PFSK-1 (cell line): Measurements from ENCODE around the gene GINS2.

ENCODE experiments used
- FOXP2 ChIP-seq: optimal IDR thresholded peaks from 2 replicates; pipeline ENCODE3; 2011; ENCODE audit warnings: borderline replicate concordance, control low read depth, inconsistent platforms; ENCODE audit not compliant: insufficient read depth; ENCODE audit errors: extremely low read length, extremely low read depth
- POLR2AphosphoS5 ChIP-seq: IDR thresholded peaks from 2 replicates; pipeline ENCODE4 v1.6.1; 2012; ENCODE audit warnings: low read depth, mild to moderate bottlenecking, control low read depth, low read length, moderate library complexity
- SIN3A ChIP-seq: IDR thresholded peaks from 2 replicates; pipeline ENCODE4 v1.6.1; 2012; ENCODE audit warnings: mild to moderate bottlenecking, low read length, moderate library complexity, borderline replicate concordance; ENCODE audit not compliant: insufficient read depth
- TAF1 ChIP-seq: IDR thresholded peaks from 2 replicates; pipeline ENCODE4 v1.6.1; 2012; ENCODE audit warnings: low read length, control low read depth, borderline replicate concordance; ENCODE audit not compliant: insufficient read depth
- TF ChIP-seq, protein P1 (sequence below), 2 experiments: IDR thresholded peaks; 2 replicates each; pipeline versions ENCODE4 v1.6.1 to v1.8.0; 2011 to 2012; ENCODE audit warnings: low read depth in 2 of 2, low read length in 2 of 2, control low read depth in 1 of 2, inconsistent platforms in 1 of 2, mild to moderate bottlenecking in 1 of 2, moderate library complexity in 1 of 2; ENCODE audit not compliant: insufficient read depth in 1 of 2

DNA sequence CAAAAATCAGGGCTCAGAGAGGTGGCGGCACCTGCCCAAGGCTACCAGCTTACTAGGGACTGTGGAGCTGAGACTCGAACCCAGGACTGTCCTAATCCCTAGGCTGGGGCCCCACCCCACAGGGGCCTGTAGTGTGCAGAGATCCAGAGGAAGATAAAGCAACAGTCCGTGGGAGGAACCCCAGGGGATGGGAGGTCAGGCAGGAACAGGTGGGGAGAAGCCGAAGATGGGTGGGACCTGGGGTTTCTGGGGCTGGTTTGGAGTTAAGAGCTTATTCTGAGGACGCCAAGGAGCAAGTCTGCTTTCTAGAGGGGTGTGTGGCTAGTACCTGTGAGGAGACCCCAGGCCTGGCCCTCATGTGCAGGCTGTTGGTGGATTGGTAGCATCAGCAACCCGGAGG lies 47.2 kb upstream of the GINS2 start:
- TF ChIP-seq, protein P1, sequence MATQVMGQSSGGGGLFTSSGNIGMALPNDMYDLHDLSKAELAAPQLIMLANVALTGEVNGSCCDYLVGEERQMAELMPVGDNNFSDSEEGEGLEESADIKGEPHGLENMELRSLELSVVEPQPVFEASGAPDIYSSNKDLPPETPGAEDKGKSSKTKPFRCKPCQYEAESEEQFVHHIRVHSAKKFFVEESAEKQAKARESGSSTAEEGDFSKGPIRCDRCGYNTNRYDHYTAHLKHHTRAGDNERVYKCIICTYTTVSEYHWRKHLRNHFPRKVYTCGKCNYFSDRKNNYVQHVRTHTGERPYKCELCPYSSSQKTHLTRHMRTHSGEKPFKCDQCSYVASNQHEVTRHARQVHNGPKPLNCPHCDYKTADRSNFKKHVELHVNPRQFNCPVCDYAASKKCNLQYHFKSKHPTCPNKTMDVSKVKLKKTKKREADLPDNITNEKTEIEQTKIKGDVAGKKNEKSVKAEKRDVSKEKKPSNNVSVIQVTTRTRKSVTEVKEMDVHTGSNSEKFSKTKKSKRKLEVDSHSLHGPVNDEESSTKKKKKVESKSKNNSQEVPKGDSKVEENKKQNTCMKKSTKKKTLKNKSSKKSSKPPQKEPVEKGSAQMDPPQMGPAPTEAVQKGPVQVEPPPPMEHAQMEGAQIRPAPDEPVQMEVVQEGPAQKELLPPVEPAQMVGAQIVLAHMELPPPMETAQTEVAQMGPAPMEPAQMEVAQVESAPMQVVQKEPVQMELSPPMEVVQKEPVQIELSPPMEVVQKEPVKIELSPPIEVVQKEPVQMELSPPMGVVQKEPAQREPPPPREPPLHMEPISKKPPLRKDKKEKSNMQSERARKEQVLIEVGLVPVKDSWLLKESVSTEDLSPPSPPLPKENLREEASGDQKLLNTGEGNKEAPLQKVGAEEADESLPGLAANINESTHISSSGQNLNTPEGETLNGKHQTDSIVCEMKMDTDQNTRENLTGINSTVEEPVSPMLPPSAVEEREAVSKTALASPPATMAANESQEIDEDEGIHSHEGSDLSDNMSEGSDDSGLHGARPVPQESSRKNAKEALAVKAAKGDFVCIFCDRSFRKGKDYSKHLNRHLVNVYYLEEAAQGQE (IDR thresholded peaks at IDR 0.05; ENCODE audit: insufficient read depth in 1 of 2, low read depth in 2 of 2, low read length in 2 of 2): no peak
- TF ChIP-seq TAF1: no peak
- TF ChIP-seq SIN3A: no peak
- no peak for TF ChIP-seq POLR2AphosphoS5
- TF ChIP-seq FOXP2: no peak
